ENCODE data around the gene GPX8. TPM values are rescaled to one million over a fixed set of nuclear protein-coding genes. Genes with fewer than 3 reads are reported as not detected.

Gene GPX8
- total and polyA plus RNA-seq, 10 of the 15 experiments (the other 5 are each of a cell fraction or from before 2014, with no cell fraction given): 0.11 TPM; not detected in 9

DNA sequence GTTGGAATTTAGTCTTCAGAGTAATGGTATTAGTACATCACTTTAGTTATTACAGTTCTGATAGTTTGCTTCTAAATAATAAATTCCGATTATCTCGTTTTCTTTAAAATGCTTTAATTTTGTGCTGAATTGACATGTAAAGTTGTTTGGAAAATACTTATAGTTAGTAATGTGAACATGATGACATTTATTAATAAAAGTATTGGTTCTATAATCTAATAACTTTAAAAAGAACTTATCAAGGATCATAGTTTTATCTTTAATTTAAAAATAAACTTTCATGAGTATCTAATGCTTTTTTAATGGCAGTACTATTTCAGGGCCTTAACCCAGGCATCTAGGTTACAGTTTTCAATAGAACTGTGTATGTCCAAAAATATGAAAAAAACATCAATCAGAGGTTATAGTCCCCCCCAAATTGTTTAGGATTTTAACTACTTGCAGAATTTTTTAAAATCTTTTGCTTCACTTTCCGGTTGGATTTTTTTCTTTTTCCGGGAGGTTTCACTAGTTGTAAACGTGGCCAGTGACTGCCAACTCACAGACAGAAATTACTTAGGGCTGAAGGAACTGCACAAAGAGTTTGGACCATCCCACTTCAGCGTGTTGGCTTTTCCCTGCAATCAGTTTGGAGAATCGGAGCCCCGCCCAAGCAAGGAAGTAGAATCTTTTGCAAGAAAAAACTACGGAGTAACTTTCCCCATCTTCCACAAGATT is 680 bp downstream of the GPX8 start:
- SMC1A ChIA-PET (ENCODE audit: uncharacterized antibody, unreplicated experiment): interaction anchor here (1.1 to 2.0 kb wide), 3 partner anchors 11 to 216 kb away, joined by 5 to 7 read pairs (median 5); no protein-coding TSS in a partner anchor
- no peak for FAIRE-seq
- BruUV-seq (replicated peaks): no TSS peak
- Histone ChIP-seq H4K20me1 (ENCODE audit: control insufficient read depth, insufficient read depth) (no peaks in the 10 kb centered on the region), H3K9me3 (replicated peaks; ENCODE audit: control insufficient read depth, insufficient read depth, low read length) (no peaks in the 10 kb centered on the region), H3K27ac (ENCODE audit: control insufficient read depth, insufficient read depth) (no peak overlapping the region), H3K4me1 (ENCODE audit: control insufficient read depth, insufficient read depth, low read length) (no peaks in the 10 kb centered on the region), H3K36me3 (ENCODE audit: control insufficient read depth in 2 of 2, insufficient read depth in 2 of 2, low read length in 1 of 2) (no peaks in the 10 kb centered on the region), H3K9ac (ENCODE audit: control insufficient read depth, insufficient read depth, low read length) (no peak overlapping the region), H3K4me3 (no peak overlapping the region), H3K79me2 (ENCODE audit: control insufficient read depth, insufficient read depth, low read length) (no peaks in the 10 kb centered on the region), H2AFZ (ENCODE audit: control insufficient read depth, low read depth, low read length) (no peak overlapping the region), H3K27me3 (replicated peaks in 1 of 2; ENCODE audit: control insufficient read depth in 2 of 2, insufficient read depth in 2 of 2, low read length in 1 of 2) (peaks cover 0 to 3% of the 10 kb centered on the region in 2 experiments; a peak in 1 of 4 replicates), H3K4me2 (ENCODE audit: control insufficient read depth, insufficient read depth) (no peak overlapping the region)
- in situ Hi-C loops (cut with MboI): no loop called here
- ATAC-seq: no peak
- CTCF ChIA-PET: interaction anchor here (0.6 to 2.7 kb wide), 7 partner anchors 8 to 1650 kb away, joined by 3 to 18 read pairs (median 5); partner anchors contain the start of gene CDC20B
- POLR2A ChIA-PET: no interaction called here
- RAD21 ChIA-PET (ENCODE audit: unreplicated experiment): interaction anchor here (0.9 to 1.5 kb wide), 2 partner anchors 253 to 254 kb away, joined by 3 to 9 read pairs; no protein-coding TSS in a partner anchor
- 46% methylated on average over 9 of the region's 9 CpGs for WGBS (ENCODE audit: insufficient coverage, insufficient replicate concordance, low lambda C conversion rate, missing lambda C conversion rate)
- DNase-seq (ENCODE audit: low read depth, low spot score): no peak
- intact Hi-C loops (cut with micrococcal nuclease; ENCODE audit: unreplicated experiment): no loop called here
- TF ChIP-seq SREBF2 (IDR thresholded peaks at IDR 0.05; ENCODE audit: low read length) (no peak), RAD51 (IDR thresholded peaks at IDR 0.05) (no peak), EP300 (IDR thresholded peaks at IDR 0.05; ENCODE audit: borderline replicate concordance in 1 of 2, control insufficient read depth in 1 of 2, low read depth in 2 of 2, low read length in 2 of 2) (no peak), FOS (IDR thresholded peaks at IDR 0.05; ENCODE audit: borderline replicate concordance, extremely low read depth, insufficient read length) (no peak), PBX3 (IDR thresholded peaks at IDR 0.05; ENCODE audit: insufficient replicate concordance, low read depth, low read length) (no peak), ATF2 (IDR thresholded peaks at IDR 0.05; ENCODE audit: low read length) (no peak), EED (IDR thresholded peaks at IDR 0.05; ENCODE audit: low read depth) (no peak)
- TF ChIP-seq, protein P1, sequence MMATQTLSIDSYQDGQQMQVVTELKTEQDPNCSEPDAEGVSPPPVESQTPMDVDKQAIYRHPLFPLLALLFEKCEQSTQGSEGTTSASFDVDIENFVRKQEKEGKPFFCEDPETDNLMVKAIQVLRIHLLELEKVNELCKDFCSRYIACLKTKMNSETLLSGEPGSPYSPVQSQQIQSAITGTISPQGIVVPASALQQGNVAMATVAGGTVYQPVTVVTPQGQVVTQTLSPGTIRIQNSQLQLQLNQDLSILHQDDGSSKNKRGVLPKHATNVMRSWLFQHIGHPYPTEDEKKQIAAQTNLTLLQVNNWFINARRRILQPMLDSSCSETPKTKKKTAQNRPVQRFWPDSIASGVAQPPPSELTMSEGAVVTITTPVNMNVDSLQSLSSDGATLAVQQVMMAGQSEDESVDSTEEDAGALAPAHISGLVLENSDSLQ (IDR thresholded peaks at IDR 0.05): no peak
- TF ChIP-seq, protein P2, sequence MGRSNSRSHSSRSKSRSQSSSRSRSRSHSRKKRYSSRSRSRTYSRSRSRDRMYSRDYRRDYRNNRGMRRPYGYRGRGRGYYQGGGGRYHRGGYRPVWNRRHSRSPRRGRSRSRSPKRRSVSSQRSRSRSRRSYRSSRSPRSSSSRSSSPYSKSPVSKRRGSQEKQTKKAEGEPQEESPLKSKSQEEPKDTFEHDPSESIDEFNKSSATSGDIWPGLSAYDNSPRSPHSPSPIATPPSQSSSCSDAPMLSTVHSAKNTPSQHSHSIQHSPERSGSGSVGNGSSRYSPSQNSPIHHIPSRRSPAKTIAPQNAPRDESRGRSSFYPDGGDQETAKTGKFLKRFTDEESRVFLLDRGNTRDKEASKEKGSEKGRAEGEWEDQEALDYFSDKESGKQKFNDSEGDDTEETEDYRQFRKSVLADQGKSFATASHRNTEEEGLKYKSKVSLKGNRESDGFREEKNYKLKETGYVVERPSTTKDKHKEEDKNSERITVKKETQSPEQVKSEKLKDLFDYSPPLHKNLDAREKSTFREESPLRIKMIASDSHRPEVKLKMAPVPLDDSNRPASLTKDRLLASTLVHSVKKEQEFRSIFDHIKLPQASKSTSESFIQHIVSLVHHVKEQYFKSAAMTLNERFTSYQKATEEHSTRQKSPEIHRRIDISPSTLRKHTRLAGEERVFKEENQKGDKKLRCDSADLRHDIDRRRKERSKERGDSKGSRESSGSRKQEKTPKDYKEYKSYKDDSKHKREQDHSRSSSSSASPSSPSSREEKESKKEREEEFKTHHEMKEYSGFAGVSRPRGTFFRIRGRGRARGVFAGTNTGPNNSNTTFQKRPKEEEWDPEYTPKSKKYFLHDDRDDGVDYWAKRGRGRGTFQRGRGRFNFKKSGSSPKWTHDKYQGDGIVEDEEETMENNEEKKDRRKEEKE (IDR thresholded peaks at IDR 0.05): no peak
- TF ChIP-seq, protein P3, sequence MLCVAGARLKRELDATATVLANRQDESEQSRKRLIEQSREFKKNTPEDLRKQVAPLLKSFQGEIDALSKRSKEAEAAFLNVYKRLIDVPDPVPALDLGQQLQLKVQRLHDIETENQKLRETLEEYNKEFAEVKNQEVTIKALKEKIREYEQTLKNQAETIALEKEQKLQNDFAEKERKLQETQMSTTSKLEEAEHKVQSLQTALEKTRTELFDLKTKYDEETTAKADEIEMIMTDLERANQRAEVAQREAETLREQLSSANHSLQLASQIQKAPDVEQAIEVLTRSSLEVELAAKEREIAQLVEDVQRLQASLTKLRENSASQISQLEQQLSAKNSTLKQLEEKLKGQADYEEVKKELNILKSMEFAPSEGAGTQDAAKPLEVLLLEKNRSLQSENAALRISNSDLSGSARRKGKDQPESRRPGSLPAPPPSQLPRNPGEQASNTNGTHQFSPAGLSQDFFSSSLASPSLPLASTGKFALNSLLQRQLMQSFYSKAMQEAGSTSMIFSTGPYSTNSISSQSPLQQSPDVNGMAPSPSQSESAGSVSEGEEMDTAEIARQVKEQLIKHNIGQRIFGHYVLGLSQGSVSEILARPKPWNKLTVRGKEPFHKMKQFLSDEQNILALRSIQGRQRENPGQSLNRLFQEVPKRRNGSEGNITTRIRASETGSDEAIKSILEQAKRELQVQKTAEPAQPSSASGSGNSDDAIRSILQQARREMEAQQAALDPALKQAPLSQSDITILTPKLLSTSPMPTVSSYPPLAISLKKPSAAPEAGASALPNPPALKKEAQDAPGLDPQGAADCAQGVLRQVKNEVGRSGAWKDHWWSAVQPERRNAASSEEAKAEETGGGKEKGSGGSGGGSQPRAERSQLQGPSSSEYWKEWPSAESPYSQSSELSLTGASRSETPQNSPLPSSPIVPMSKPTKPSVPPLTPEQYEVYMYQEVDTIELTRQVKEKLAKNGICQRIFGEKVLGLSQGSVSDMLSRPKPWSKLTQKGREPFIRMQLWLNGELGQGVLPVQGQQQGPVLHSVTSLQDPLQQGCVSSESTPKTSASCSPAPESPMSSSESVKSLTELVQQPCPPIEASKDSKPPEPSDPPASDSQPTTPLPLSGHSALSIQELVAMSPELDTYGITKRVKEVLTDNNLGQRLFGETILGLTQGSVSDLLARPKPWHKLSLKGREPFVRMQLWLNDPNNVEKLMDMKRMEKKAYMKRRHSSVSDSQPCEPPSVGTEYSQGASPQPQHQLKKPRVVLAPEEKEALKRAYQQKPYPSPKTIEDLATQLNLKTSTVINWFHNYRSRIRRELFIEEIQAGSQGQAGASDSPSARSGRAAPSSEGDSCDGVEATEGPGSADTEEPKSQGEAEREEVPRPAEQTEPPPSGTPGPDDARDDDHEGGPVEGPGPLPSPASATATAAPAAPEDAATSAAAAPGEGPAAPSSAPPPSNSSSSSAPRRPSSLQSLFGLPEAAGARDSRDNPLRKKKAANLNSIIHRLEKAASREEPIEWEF (IDR thresholded peaks at IDR 0.05; ENCODE audit: insufficient replicate concordance, low read depth, low read length): no peak

All from GM12878 (cell line).